Activated CD8-positive, alpha-beta memory T cell treated with anti-CD3 and anti-CD28 coated beads, Interleukin-2, amount 10 ng/mL, durations not matched to agents 7 days and 5 days (primary cell): ENCODE results near the gene SCGB1A1. TPM values are rescaled to one million over a fixed set of nuclear protein-coding genes. Genes with fewer than 3 reads are reported as not detected.
A peak's percentile ranks its signal among the peaks of the same experiment; 100 is the strongest.

Source experiments
- ATAC-seq: fragments of 150-1000 bp; cut with Tn5 transposase; one replicate; pipeline ENCODE4 v1.10.0; 2021; ENCODE audit warnings: moderate library complexity
- CTCF ChIA-PET: fragments of 350-600 bp; sonication (Branson Sonifier 250); formaldehyde crosslinking; loops from one replicate; lab custom pipeline; 2021; ENCODE audit warnings: antibody characterized with exemption; lab: Charles Lee
- DNase-seq: peaks from one replicate; pipeline ENCODE4 v3.0.0-alpha.2; 2020
- H3K27ac Mint-ChIP-seq: one replicate; pipeline ENCODE4 v1.8.0; 2021; ENCODE audit warnings: mild to moderate bottlenecking, mixed read lengths
- H3K27me3 Mint-ChIP-seq: one replicate; pipeline ENCODE4 v1.8.0; 2021; ENCODE audit warnings: mixed read lengths
- H3K36me3 Mint-ChIP-seq: one replicate; pipeline ENCODE4 v1.8.0; 2021; ENCODE audit warnings: mild to moderate bottlenecking, mixed read lengths
- H3K4me1 Mint-ChIP-seq: one replicate; pipeline ENCODE4 v1.8.0; 2021; ENCODE audit warnings: mixed read lengths
- H3K4me3 Mint-ChIP-seq: one replicate; pipeline ENCODE4 v1.8.0; 2021; ENCODE audit warnings: mild to moderate bottlenecking, moderate library complexity, mixed read lengths
- H3K9me3 Mint-ChIP-seq: one replicate; pipeline ENCODE4 v1.8.0; 2022; ENCODE audit warnings: low read depth, mixed read lengths
- total RNA-seq, 2 experiments: library from RNA; stranded (reverse); gene quantifications; one replicate each; pipeline ENCODE4 v1.2.3, GENCODE V29; 2021

SCGB1A1 gene
- total RNA-seq, 2 experiments from 2014 or later, result not detected

GRCh38 chr11:62462508-62462892 is 43.7 kb downstream of the SCGB1A1 start:
- H3K9me3 Mint-ChIP-seq, result no peaks in the 10 kb centered on the region
- H3K27ac Mint-ChIP-seq, result no peak overlapping the region
- H3K4me1 Mint-ChIP-seq, result peaks cover 12% of the 10 kb centered on the region
- ATAC-seq (no peak), DNase-seq (no peak)
- H3K27me3 Mint-ChIP-seq, result no peaks in the 10 kb centered on the region
- H3K4me3 Mint-ChIP-seq, result no peak overlapping the region
- H3K36me3 Mint-ChIP-seq, result no peaks in the 10 kb centered on the region
- CTCF ChIA-PET, result interaction anchor here (2.1 to 3.2 kb wide), 2 partner anchors 11 to 38 kb away, joined by 10 read pairs; no protein-coding TSS in a partner anchor

GRCh38 chr11:62463121-62463542 is 44.3 kb downstream of the SCGB1A1 start:
- DNase-seq, result peak; percentile 63
- Mint-ChIP-seq H3K36me3 (no peaks in the 10 kb centered on the region), H3K4me1 (peaks cover 12% of the 10 kb centered on the region), H3K9me3 (no peaks in the 10 kb centered on the region), H3K27me3 (no peaks in the 10 kb centered on the region), H3K27ac (peak overlapping the region; percentile 54), H3K4me3 (peak overlapping the region; percentile 21)
- ATAC-seq, result peak; percentile 45
- CTCF ChIA-PET, result interaction anchor here (2.1 to 3.2 kb wide), 2 partner anchors 11 to 38 kb away, joined by 10 read pairs; no protein-coding TSS in a partner anchor

GRCh38 chr11:62464655-62465054 is 45.8 kb downstream of the SCGB1A1 start:
- no peak for ATAC-seq
- CTCF ChIA-PET, result interaction anchor here (0.8 to 1.7 kb wide), 2 partner anchors 22 to 40 kb away, joined by 3 to 6 read pairs; no protein-coding TSS in a partner anchor
- Mint-ChIP-seq H3K27ac (no peak overlapping the region), H3K27me3 (no peaks in the 10 kb centered on the region), H3K36me3 (no peaks in the 10 kb centered on the region), H3K4me1 (peaks cover 12% of the 10 kb centered on the region), H3K9me3 (no peaks in the 10 kb centered on the region), H3K4me3 (no peak overlapping the region)
- DNase-seq, result no peak

DNA sequence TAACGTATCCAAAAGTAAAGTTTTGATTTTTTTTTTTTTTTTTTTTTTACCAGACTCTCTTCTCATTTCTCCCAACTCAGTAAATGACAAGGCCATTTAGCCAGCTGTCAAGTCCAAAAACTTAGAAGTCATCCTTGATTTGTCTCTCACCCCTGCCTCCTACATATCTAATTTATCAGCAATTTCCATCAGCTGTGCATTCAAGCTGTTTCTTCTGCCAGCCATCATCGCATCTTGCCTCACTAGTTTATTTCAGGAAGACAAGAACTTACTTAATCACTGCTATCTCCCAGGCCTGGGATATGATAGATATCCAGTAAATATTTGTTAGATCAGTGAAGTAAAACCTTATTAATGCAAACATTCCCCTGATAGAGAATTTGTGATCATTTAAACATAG is 47.6 kb downstream of the SCGB1A1 start:
- Mint-ChIP-seq H3K9me3 (no peaks in the 10 kb centered on the region), H3K27me3 (no peaks in the 10 kb centered on the region), H3K4me1 (peaks cover 12% of the 10 kb centered on the region), H3K27ac (no peak overlapping the region), H3K4me3 (no peak overlapping the region), H3K36me3 (no peaks in the 10 kb centered on the region)
- ATAC-seq, result no peak
- CTCF ChIA-PET, result interaction anchor here (0.6 kb wide), 1 partner anchor 72 kb away, joined by 3 read pairs; no protein-coding TSS in a partner anchor
- DNase-seq, result no peak

DNA sequence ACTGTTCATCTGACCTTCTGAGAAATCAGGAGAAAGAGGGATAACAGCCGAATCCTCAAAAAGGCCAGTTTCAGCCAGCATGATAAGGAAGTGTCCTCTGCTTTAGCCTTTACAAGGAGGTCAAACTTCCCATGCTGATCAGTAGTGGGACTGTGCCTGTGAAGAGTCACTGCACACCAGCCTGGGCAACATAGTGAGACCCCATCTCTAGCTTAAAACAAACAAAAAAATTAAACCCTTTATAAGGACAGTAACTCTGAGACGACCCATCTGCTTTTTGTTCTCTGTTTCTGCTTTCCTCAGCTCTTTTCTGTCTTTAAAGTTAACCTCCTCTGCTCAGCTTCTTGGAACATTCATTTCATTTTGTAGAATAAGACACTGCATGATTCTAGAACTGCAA is 49.7 kb downstream of the SCGB1A1 start:
- ATAC-seq, result no peak
- no peak for DNase-seq
- H3K9me3 Mint-ChIP-seq, result no peaks in the 10 kb centered on the region
- no peaks in the 10 kb centered on the region for H3K27me3 Mint-ChIP-seq
- no peaks in the 10 kb centered on the region for H3K36me3 Mint-ChIP-seq
- H3K4me3 Mint-ChIP-seq, result no peak overlapping the region
- H3K27ac Mint-ChIP-seq, result no peak overlapping the region
- CTCF ChIA-PET, result interaction anchor here (0.8 to 4.1 kb wide), 2 partner anchors 10 to 44 kb away, joined by 3 to 15 read pairs; no protein-coding TSS in a partner anchor
- peaks cover 8% of the 10 kb centered on the region for H3K4me1 Mint-ChIP-seq

- Mint-ChIP-seq H3K27me3 (no peaks in the 10 kb centered on the region), H3K4me1 (peaks cover 6% of the 10 kb centered on the region), H3K27ac (no peak overlapping the region), H3K4me3 (no peak overlapping the region), H3K36me3 (no peaks in the 10 kb centered on the region), H3K9me3 (no peaks in the 10 kb centered on the region)
- DNase-seq (no peak), ATAC-seq (no peak)
- CTCF ChIA-PET, result no interaction called here
Measured at GRCh38 chr11:62471603-62472002, 52.8 kb downstream of the SCGB1A1 start.

GRCh38 chr11:62472063-62472884 is 53.4 kb downstream of the SCGB1A1 start:
- CTCF ChIA-PET, result no interaction called here
- H3K27me3 Mint-ChIP-seq, result no peaks in the 10 kb centered on the region

More at GRCh38 chr11:62472063-62472884, 53.4 kb downstream of the SCGB1A1 start:
- Mint-ChIP-seq H3K27ac (no peak overlapping the region), H3K4me1 (peaks cover 6% of the 10 kb centered on the region), H3K4me3 (no peak overlapping the region), H3K9me3 (no peaks in the 10 kb centered on the region), H3K36me3 (no peaks in the 10 kb centered on the region)
- ATAC-seq, result no peak
- no peak for DNase-seq

Other genes starting within 250 kb of the SCGB1A1 start
- gene SCGB1D1, start 228.8 kb upstream of the SCGB1A1 start, total RNA-seq, result not detected
- gene SCGB2A1, start 210.4 kb upstream of the SCGB1A1 start, total RNA-seq, result not detected
- gene SCGB1D2, start 176.8 kb upstream of the SCGB1A1 start, total RNA-seq, result not detected
- gene SCGB2A2, start 148.9 kb upstream of the SCGB1A1 start, total RNA-seq, result not detected
- gene SCGB1D4, start 120.0 kb upstream of the SCGB1A1 start, total RNA-seq, result not detected
- 1 to 10 TPM; 3.7 to 9.0 TPM for gene ASRGL1, start 81.6 kb upstream of the SCGB1A1 start, total RNA-seq
- gene AHNAK, start 127.8 kb downstream of the SCGB1A1 start, total RNA-seq, result 100 to 1,000 TPM; 180 to 390 TPM
- gene EEF1G, start 154.9 kb downstream of the SCGB1A1 start, total RNA-seq, result 1,000 to 10,000 TPM in 1 of 2 experiments, 100 to 1,000 TPM in 1; 878 to 1,201 TPM
- 10 to 100 TPM; 24.7 to 29.6 TPM for gene TUT1, start 172.5 kb downstream of the SCGB1A1 start, total RNA-seq
- 100 to 1,000 TPM; 245 to 264 TPM for gene MTA2, start 182.8 kb downstream of the SCGB1A1 start, total RNA-seq
- gene EML3, start 193.7 kb downstream of the SCGB1A1 start, total RNA-seq, result 100 to 1,000 TPM; 132 to 133 TPM
- 1 to 10 TPM; 1.1 to 1.5 TPM for gene ROM1, start 194.2 kb downstream of the SCGB1A1 start, total RNA-seq
- 10 to 100 TPM; 64.5 to 69.7 TPM for gene B3GAT3, start 203.0 kb downstream of the SCGB1A1 start, total RNA-seq
- gene GANAB, start 227.6 kb downstream of the SCGB1A1 start, total RNA-seq, result 100 to 1,000 TPM; 248 to 275 TPM
- 10 to 100 TPM; 27.9 to 35.7 TPM for gene INTS5, start 234.3 kb downstream of the SCGB1A1 start, total RNA-seq
- gene C11orf98, start 246.2 kb downstream of the SCGB1A1 start, total RNA-seq, result 100 to 1,000 TPM; 130 to 131 TPM
- 10 to 100 TPM; 23.7 to 31.0 TPM for gene CSKMT, start 246.3 kb downstream of the SCGB1A1 start, total RNA-seq